BE2C (cell line): ENCODE data around the gene CYSTM1. TPM values are rescaled to one million over a fixed set of nuclear protein-coding genes. Genes with fewer than 3 reads are reported as not detected.
A peak's percentile ranks its signal among the peaks of the same experiment; 100 is the strongest.

Experiments
- DNase-seq: peaks from one replicate; pipeline ENCODE4 v3.0.0-alpha.2; 2020
- H3K27me3 ChIP-seq: fragments of 250-450 bp; sonication (Bioruptor Pico); 2 replicates; pipeline ENCODE4 v1.5.1; 2020; ENCODE audit warnings: mild to moderate bottlenecking
- H3K36me3 ChIP-seq: fragments of 250-450 bp; sonication (Bioruptor Pico); 2 replicates; pipeline ENCODE4 v1.5.1; 2020; ENCODE audit warnings: mild to moderate bottlenecking
- H3K4me1 ChIP-seq: fragments of 250-450 bp; sonication (Bioruptor Pico); 2 replicates; pipeline ENCODE4 v1.5.1; 2020
- H3K4me3 ChIP-seq: 2 replicates; pipeline ENCODE4 v1.5.1; 2011; ENCODE audit warnings: low read depth, low read length
- H3K9me3 ChIP-seq: fragments of 250-450 bp; sonication (Bioruptor Pico); 2 replicates; pipeline ENCODE4 v1.5.1; 2020
- CTCF ChIP-seq: IDR thresholded peaks from 2 replicates; pipeline ENCODE4 v1.5.1; 2012; ENCODE audit warnings: mild to moderate bottlenecking, low read depth, low read length
- polyA plus RNA-seq: library from polyadenylated mRNA; unstranded; fragments of >200 nt; gene quantifications from one replicate; pipeline ENCODE4 v1.2.1, GENCODE V29; 2012; ENCODE audit warnings: low read depth, missing spikeins; ENCODE audit not compliant: insufficient read length, insufficient read depth

CYSTM1 gene, protein sequence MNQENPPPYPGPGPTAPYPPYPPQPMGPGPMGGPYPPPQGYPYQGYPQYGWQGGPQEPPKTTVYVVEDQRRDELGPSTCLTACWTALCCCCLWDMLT
- 72.8 TPM for polyA plus RNA-seq

- DNase-seq = peak; percentile 98
- no peaks in the 10 kb centered on the region for H3K4me1 ChIP-seq
- H3K27me3 ChIP-seq = no peaks in the 10 kb centered on the region
- H3K4me3 ChIP-seq = peak within 1 kb of the TSS; percentile 81
- TF ChIP-seq CTCF = no peak
- no peaks in the 10 kb centered on the region for H3K9me3 ChIP-seq
- no peaks in the 10 kb centered on the region for H3K36me3 ChIP-seq
Observed at GRCh38 chr5:140174465-140175366, at the start of gene CYSTM1. CYSTM1 (plus strand) TSS chr5:140175188; CDS start chr5:140194466, 19,278 bp downstream.

DNA sequence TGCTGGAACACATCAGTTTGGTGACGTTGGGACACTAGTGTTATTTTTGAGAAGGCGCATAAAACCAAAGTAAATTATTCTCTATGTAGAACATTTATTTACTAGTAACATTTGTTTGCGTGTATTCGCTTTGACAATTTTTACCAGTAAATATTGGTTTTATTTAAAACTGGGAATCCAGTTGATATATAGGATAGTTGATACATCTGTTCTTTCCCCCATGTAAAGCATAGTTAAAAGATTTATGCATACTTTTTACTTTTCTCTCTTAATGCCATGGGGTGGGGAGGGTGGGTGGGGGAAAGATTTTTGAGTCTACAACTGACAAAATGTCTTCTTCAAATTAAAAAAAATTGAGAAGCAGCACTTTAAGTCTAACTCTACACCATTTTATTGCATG lies 49.4 kb upstream of the CYSTM1 start, which contains the start of gene IGIP:
Gene IGIP, plus strand, starts transcription at position 301 of the 400 bp plus-strand sequence. CDS start 2,540 bp downstream, outside the sequence.
- Histone ChIP-seq H3K4me3 (no peak within 1 kb of the TSS), H3K36me3 (no peaks in the 10 kb centered on the region), H3K27me3 (no peaks in the 10 kb centered on the region), H3K9me3 (no peaks in the 10 kb centered on the region), H3K4me1 (no peaks in the 10 kb centered on the region)
- DNase-seq = no peak
- no peak for TF ChIP-seq CTCF

- DNase-seq = no peak
- Histone ChIP-seq H3K4me3 (no peak overlapping the region), H3K9me3 (no peaks in the 10 kb centered on the region), H3K27me3 (no peaks in the 10 kb centered on the region), H3K4me1 (no peaks in the 10 kb centered on the region), H3K36me3 (no peaks in the 10 kb centered on the region)
- TF ChIP-seq CTCF = no peak
Observed at GRCh38 chr5:140126315-140127012, 48.5 kb upstream of the CYSTM1 start.

DNA sequence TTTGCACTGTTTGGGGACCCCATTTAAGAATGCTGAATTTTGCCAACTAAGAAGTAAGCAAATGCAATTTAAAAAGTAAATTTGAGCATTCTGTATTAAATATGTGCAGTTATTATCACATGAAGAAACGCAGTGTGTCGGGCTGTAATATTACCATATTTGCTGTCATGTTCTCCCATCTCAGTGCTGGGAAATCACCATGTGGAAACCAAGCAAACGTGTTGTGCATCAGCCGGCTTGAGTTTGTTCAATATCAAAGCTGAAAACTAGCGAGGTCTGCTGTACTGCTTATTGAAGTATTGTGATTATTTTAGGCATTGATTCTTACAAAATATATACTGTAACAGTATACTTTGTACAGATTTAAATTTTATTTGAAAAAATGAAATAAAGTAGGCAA lies 46.6 kb upstream of the CYSTM1 start:
- TF ChIP-seq CTCF = no peak
- Histone ChIP-seq H3K9me3 (no peaks in the 10 kb centered on the region), H3K36me3 (no peaks in the 10 kb centered on the region), H3K4me1 (no peaks in the 10 kb centered on the region), H3K4me3 (no peak overlapping the region), H3K27me3 (no peaks in the 10 kb centered on the region)
- no peak for DNase-seq

- Histone ChIP-seq H3K4me1 (no peaks in the 10 kb centered on the region), H3K36me3 (no peaks in the 10 kb centered on the region), H3K27me3 (no peaks in the 10 kb centered on the region), H3K4me3 (no peak overlapping the region), H3K9me3 (no peaks in the 10 kb centered on the region)
- TF ChIP-seq CTCF = no peak
- no peak for DNase-seq
Observed at GRCh38 chr5:140130949-140131733, 43.8 kb upstream of the CYSTM1 start.
